GM21423 (cell line): ENCODE measurements around the gene KIF5A.

ENCODE experiments used
- ATAC-seq: cut with Tn5 transposase; IDR thresholded peaks from one replicate; pipeline ENCODE4 v1.9.1; 2021; ENCODE audit warnings: mild to moderate bottlenecking, moderate library complexity; ENCODE audit not compliant: unreplicated experiment

Gene KIF5A

GRCh38 chr12:57534991-57535543 lies 14.8 kb upstream of the KIF5A start:
- no peak for ATAC-seq

- no peak for ATAC-seq
These were observed 13.9 kb upstream of the KIF5A start for GRCh38 chr12:57535764-57536596.

GRCh38 chr12:57536597-57536942 lies 13.3 kb upstream of the KIF5A start:
- no peak for ATAC-seq

- no peak for ATAC-seq
These were observed 10.6 kb upstream of the KIF5A start for GRCh38 chr12:57539134-57539768.

- ATAC-seq = no peak
These were observed 8.8 kb upstream of the KIF5A start for GRCh38 chr12:57541001-57541400.

- ATAC-seq = no peak
These were observed 8.1 kb upstream of the KIF5A start for GRCh38 chr12:57541717-57542116.

GRCh38 chr12:57543581-57543980 lies 6.3 kb upstream of the KIF5A start:
- no peak for ATAC-seq

GRCh38 chr12:57545809-57546437 lies 3.9 kb upstream of the KIF5A start:
- ATAC-seq = no peak

- peak; percentile 98 for ATAC-seq
These were observed 3.2 kb upstream of the KIF5A start, which contains the start of gene DCTN2 for GRCh38 chr12:57546438-57547287. TSS of gene DCTN2 (minus strand) at chr12:57547192. CDS start at chr12:57547063, 129 bp downstream.

- ATAC-seq = no peak
These were observed 2.4 kb upstream of the KIF5A start for GRCh38 chr12:57547288-57548012.

GRCh38 chr12:57548013-57548315 lies 1.9 kb upstream of the KIF5A start:
- no peak for ATAC-seq

GRCh38 chr12:57548488-57548887 lies 1.4 kb upstream of the KIF5A start:
- ATAC-seq = no peak

- ATAC-seq = no peak
These were observed 488 bp upstream of the KIF5A start for GRCh38 chr12:57549203-57549908.

- ATAC-seq = no peak
These were observed 1.1 kb downstream of the KIF5A start for GRCh38 chr12:57550641-57551549.

GRCh38 chr12:57551637-57552305 lies 1.9 kb downstream of the KIF5A start:
- no peak for ATAC-seq

GRCh38 chr12:57552306-57552651 lies 2.4 kb downstream of the KIF5A start:
- no peak for ATAC-seq

- ATAC-seq = no peak
These were observed 3.0 kb downstream of the KIF5A start for GRCh38 chr12:57552835-57553313.
